H1 (cell line): ENCODE data around the gene GPR156.

Experiments used
- EZH2 ChIP-seq: fragments of 200-600 bp; sonication (generic); IDR thresholded peaks from 2 replicates; pipeline ENCODE4 v1.7.1; 2012; ENCODE audit warnings: low read depth, mild to moderate bottlenecking, moderate library complexity, low read length, inconsistent platforms; ENCODE audit not compliant: severe bottlenecking
- JUN ChIP-seq: IDR thresholded peaks from 2 replicates; pipeline ENCODE4 v1.6.1; 2011; ENCODE audit warnings: low read depth, mild to moderate bottlenecking, improper control_type of control experiment, low read length
- JUND ChIP-seq: IDR thresholded peaks from 2 replicates; pipeline ENCODE4 v1.6.1; 2011; ENCODE audit warnings: mild to moderate bottlenecking, improper control_type of control experiment, low read length
- KDM5A ChIP-seq: fragments of 200-600 bp; IDR thresholded peaks from 2 replicates; pipeline ENCODE4 v1.7.1; 2012; ENCODE audit warnings: mild to moderate bottlenecking, low read length, inconsistent platforms, mixed read lengths
- RXRA ChIP-seq: IDR thresholded peaks from 2 replicates; pipeline ENCODE4 v1.6.1; 2011; ENCODE audit warnings: low read depth, mild to moderate bottlenecking, low read length, moderate library complexity; ENCODE audit not compliant: insufficient read depth
- SIN3A ChIP-seq, 2 experiments: IDR thresholded peaks in 1 of 2; conservative IDR thresholded peaks in 1 of 2; 2 replicates each; pipeline ENCODE4 v1.6.1; 2011 to 2012; ENCODE audit warnings: low read length in 2 of 2, improper control_type of control experiment in 1 of 2, low read depth in 1 of 2, mild to moderate bottlenecking in 1 of 2
- TF ChIP-seq, protein P1 (sequence below), 3 experiments: IDR thresholded peaks; 1 replicate in 2 of 3; 2 replicates in 1 of 3; pipeline versions ENCODE4 v1.5.1 to v1.6.1; 2011; ENCODE audit warnings: low read length in 3 of 3, mild to moderate bottlenecking in 3 of 3, inconsistent platforms in 2 of 3, low read depth in 1 of 3, moderate library complexity in 1 of 3; ENCODE audit not compliant: insufficient read depth in 1 of 3; ENCODE audit errors: control extremely low read depth in 1 of 3

DNA sequence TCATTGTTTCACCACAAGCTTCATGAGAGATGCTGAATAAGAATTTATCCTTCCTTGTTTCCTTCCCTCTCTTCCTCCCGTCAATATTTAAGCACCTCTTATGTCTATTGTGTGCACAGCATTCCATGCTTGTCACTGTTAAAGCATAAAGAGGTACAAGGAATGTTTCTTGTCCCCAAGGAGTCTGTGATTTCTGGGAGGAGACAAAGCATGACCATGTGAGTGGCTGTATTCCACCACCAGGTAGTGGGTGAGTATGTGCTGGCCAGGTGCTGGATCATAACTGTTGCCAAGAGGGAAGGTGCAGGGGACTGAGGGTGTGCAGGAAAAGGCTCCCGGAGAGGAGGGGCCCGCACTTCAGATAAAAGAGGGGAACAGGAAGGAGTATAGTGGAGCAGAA lies 127.9 kb downstream of the GPR156 start:
- TF ChIP-seq, protein P1, sequence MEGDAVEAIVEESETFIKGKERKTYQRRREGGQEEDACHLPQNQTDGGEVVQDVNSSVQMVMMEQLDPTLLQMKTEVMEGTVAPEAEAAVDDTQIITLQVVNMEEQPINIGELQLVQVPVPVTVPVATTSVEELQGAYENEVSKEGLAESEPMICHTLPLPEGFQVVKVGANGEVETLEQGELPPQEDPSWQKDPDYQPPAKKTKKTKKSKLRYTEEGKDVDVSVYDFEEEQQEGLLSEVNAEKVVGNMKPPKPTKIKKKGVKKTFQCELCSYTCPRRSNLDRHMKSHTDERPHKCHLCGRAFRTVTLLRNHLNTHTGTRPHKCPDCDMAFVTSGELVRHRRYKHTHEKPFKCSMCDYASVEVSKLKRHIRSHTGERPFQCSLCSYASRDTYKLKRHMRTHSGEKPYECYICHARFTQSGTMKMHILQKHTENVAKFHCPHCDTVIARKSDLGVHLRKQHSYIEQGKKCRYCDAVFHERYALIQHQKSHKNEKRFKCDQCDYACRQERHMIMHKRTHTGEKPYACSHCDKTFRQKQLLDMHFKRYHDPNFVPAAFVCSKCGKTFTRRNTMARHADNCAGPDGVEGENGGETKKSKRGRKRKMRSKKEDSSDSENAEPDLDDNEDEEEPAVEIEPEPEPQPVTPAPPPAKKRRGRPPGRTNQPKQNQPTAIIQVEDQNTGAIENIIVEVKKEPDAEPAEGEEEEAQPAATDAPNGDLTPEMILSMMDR (IDR thresholded peaks at IDR 0.05; ENCODE audit: control extremely low read depth in 1 of 3, insufficient read depth in 1 of 3, low read depth in 1 of 3, low read length in 3 of 3), result no peak
- TF ChIP-seq JUND (no peak), RXRA (no peak), KDM5A (no peak), JUN (no peak), EZH2 (no peak), SIN3A (conservative IDR thresholded peaks at IDR 0.05 in 1 of 2, IDR thresholded peaks at IDR 0.05 in 1 of 2; ENCODE audit: low read depth in 1 of 2, low read length in 2 of 2) (no peak)
